T-cell (primary cell): Measurements from ENCODE around the gene PIWIL4. TPM values are rescaled to one million over a fixed set of nuclear protein-coding genes. Genes with fewer than 3 reads are reported as not detected.

Experiments
- ATAC-seq, 4 experiments: fragments of 200-7000 bp in 3 of 4; fragments of 150-1000 bp in 1 of 4; cut with Tn5 transposase; replicated peaks in 1 of 4; 1 replicate in 3 of 4; 2 replicates in 1 of 4; pipeline ENCODE4 v1.10.0; 2021; ENCODE audit warnings: moderate library complexity in 3 of 4, mild to moderate bottlenecking in 2 of 4, moderate number of reproducible peaks in 1 of 4
- CTCF ChIA-PET, 2 donors: fragments of 300-600 bp; sonication (Branson Sonifier 250); formaldehyde crosslinking; loops; one replicate each; lab custom pipeline; 2022; ENCODE audit warnings: antibody characterized with exemption in 2 of 2; lab: Charles Lee
- POLR2A ChIA-PET, 2 donors: fragments of 300-600 bp; sonication (Branson Sonifier 250); formaldehyde crosslinking; loops; one replicate each; lab custom pipeline; 2022; ENCODE audit warnings: antibody characterized with exemption in 2 of 2; lab: Charles Lee
- DNase-seq, 35 experiments: peaks; one replicate each; pipeline versions ENCODE4 v3.0.0 to v3.0.0-alpha.2; 2013 to 2023
- H3K27ac ChIP-seq: one replicate; pipeline ENCODE4 v1.5.1; 2013; ENCODE audit warnings: low read length
- H3K27me3 ChIP-seq, 2 experiments: replicated peaks in 1 of 2; 1 replicate in 1 of 2; 2 replicates in 1 of 2; pipeline versions ENCODE4 v1.6.1 to v1.7.0; 2013; ENCODE audit warnings: low read length in 1 of 2, mixed read lengths in 1 of 2; ENCODE audit not compliant: control insufficient read depth in 2 of 2, insufficient read depth in 2 of 2; ENCODE audit errors: extremely low read depth in 1 of 2
- H3K36me3 ChIP-seq, 2 donors: 1 replicate in 1 of 2; 2 replicates in 1 of 2; pipeline versions ENCODE4 v1.6.1 to v1.7.0; 2013; ENCODE audit warnings: low read length in 1 of 2; ENCODE audit not compliant: control insufficient read depth in 2 of 2, insufficient read depth in 1 of 2; ENCODE audit errors: extremely low read depth in 1 of 2
- H3K4me1 ChIP-seq, 2 experiments: 1 replicate in 1 of 2; 2 replicates in 1 of 2; pipeline versions ENCODE4 v1.6.1 to v1.7.0; 2013; ENCODE audit warnings: low read length in 2 of 2, mixed read lengths in 1 of 2; ENCODE audit not compliant: insufficient read depth in 2 of 2, control insufficient read depth in 1 of 2; ENCODE audit errors: extremely low read depth in 1 of 2
- H3K4me3 ChIP-seq, 2 donors: 1 replicate in 1 of 2; 2 replicates in 1 of 2; pipeline versions ENCODE4 v1.5.1 to v1.7.0; 2013; ENCODE audit warnings: mild to moderate bottlenecking in 2 of 2, low read length in 1 of 2, moderate library complexity in 1 of 2; ENCODE audit not compliant: control insufficient read depth in 1 of 2; ENCODE audit errors: extremely low read depth in 1 of 2
- H3K9me3 ChIP-seq: 2 replicates; pipeline ENCODE4 v1.7.0; 2013
- H3K27ac Mint-ChIP-seq, 2 donors: one replicate each; pipeline ENCODE4 v1.8.0; 2020 to 2021; ENCODE audit warnings: mild to moderate bottlenecking in 2 of 2, mixed read lengths in 2 of 2
- H3K27me3 Mint-ChIP-seq, 2 donors: one replicate each; pipeline ENCODE4 v1.8.0; 2021 to 2022; ENCODE audit warnings: mixed read lengths in 2 of 2
- H3K36me3 Mint-ChIP-seq: one replicate; pipeline ENCODE4 v1.8.0; 2021; ENCODE audit warnings: mixed read lengths
- H3K4me1 Mint-ChIP-seq, 3 donors: one replicate each; pipeline ENCODE4 v1.8.0; 2020 to 2022; ENCODE audit warnings: mixed read lengths in 3 of 3, mild to moderate bottlenecking in 1 of 3
- H3K4me3 Mint-ChIP-seq, 3 donors: one replicate each; pipeline ENCODE4 v1.8.0; 2020 to 2022; ENCODE audit warnings: mild to moderate bottlenecking in 3 of 3, mixed read lengths in 3 of 3, moderate library complexity in 3 of 3
- H3K9me3 Mint-ChIP-seq, 3 donors: one replicate each; pipeline ENCODE4 v1.8.0; 2020 to 2022; ENCODE audit warnings: mixed read lengths in 3 of 3
- WGBS: methylation state at CpG from one replicate; pipeline ENCODE4 v1.1.5; 2013; ENCODE audit warnings: missing lambda C conversion rate; ENCODE audit not compliant: insufficient coverage; 5-methylcytosine and 5-hydroxymethylcytosine counted together
- total RNA-seq, 35 experiments: library from RNA in 6 of 35; stranded (reverse) in 6 of 35; fragments of 120-200 nt in 1 of 35; gene quantifications; one replicate each; pipeline versions ENCODE4 v1.2.1 to v1.2.4 and lab custom pipeline; 2013 to 2026

PIWIL4 gene
- total RNA-seq, 5 donors from 2014 or later (not counting 1 experiment from before 2014, with no cell fraction given): 0.82 to 2.7 (median 2.0) TPM

DNA sequence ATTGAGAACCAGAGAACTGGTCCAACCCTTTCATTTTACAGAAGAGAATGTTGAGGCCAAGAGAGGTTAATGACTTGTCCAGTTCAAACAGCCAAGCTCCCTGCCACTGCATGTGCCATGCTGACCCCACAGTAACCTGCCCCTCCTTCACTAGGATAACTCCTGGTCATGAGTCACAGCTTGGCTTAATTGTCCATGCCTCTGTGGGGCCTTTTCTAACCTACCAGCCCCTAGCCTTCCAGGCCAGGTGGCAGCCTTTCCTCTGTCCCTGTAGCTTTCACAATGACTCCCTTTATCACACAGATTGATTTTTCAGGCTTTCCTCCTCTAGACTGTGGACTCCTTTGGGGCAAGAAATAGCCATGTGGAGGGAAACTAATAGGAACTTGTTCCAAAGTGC is 97.2 kb downstream of the PIWIL4 start:
- Histone ChIP-seq H3K4me3 (no peak overlapping the region), H3K4me1 (no peaks in the 10 kb centered on the region), H3K27ac (no peak overlapping the region), H3K9me3 (no peaks in the 10 kb centered on the region), H3K27me3 (no peaks in the 10 kb centered on the region), H3K36me3 (no peaks in the 10 kb centered on the region)
- ATAC-seq: no peak
- H3K4me3 Mint-ChIP-seq: no peak overlapping the region
- ChIA-PET POLR2A (no interaction called here), CTCF (no interaction called here)
- H3K27me3 Mint-ChIP-seq: peaks cover 10 to 16% of the 10 kb centered on the region in 2 donors
- H3K36me3 Mint-ChIP-seq: no peaks in the 10 kb centered on the region
- no peak overlapping the region for H3K27ac Mint-ChIP-seq
- DNase-seq: no peak
- H3K4me1 Mint-ChIP-seq: peaks cover 0 to 8% (median 0%) of the 10 kb centered on the region in 3 donors
- no peaks in the 10 kb centered on the region for H3K9me3 Mint-ChIP-seq

DNA sequence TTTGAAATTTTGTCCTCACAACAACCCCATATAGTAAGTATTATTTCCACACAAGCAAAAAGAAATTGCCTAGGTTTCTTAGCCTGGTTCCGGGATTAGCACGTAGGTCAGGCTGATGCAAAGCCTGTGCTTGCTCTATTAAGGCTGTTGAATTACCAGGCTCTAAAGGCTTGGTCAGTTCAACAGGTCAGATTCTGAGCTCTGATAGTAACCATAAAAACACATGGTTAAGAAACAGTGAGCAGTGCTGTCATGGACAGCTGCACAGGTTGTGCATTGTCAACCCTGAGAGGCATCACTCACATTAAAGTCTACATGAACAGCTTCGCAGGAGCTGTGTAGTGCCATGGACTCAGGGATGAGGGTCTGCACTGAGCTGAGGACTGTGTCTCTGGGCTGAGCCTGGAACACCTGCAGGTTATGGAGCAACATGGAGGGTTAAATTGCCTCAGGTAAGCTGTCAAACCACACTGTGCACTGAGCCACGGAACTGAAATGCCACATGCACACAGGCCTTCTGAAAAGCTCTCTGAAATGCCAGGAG is 98.0 kb downstream of the PIWIL4 start:
- Mint-ChIP-seq H3K4me3 (no peak overlapping the region), H3K4me1 (peaks cover 0 to 8% (median 0%) of the 10 kb centered on the region in 3 donors), H3K27ac (no peak overlapping the region), H3K9me3 (no peaks in the 10 kb centered on the region), H3K36me3 (no peaks in the 10 kb centered on the region), H3K27me3 (peaks cover 10 to 16% of the 10 kb centered on the region in 2 donors)
- DNase-seq (no peak), ATAC-seq (no peak)
- ChIA-PET CTCF (no interaction called here), POLR2A (no interaction called here)
- no peak overlapping the region for H3K27ac ChIP-seq
- no peak overlapping the region for H3K4me3 ChIP-seq
- H3K4me1 ChIP-seq: no peaks in the 10 kb centered on the region
- WGBS: 87% methylated on average over 4 of the region's 4 CpGs
- H3K27me3 ChIP-seq: no peaks in the 10 kb centered on the region
- no peaks in the 10 kb centered on the region for H3K9me3 ChIP-seq
- H3K36me3 ChIP-seq: no peaks in the 10 kb centered on the region

DNA sequence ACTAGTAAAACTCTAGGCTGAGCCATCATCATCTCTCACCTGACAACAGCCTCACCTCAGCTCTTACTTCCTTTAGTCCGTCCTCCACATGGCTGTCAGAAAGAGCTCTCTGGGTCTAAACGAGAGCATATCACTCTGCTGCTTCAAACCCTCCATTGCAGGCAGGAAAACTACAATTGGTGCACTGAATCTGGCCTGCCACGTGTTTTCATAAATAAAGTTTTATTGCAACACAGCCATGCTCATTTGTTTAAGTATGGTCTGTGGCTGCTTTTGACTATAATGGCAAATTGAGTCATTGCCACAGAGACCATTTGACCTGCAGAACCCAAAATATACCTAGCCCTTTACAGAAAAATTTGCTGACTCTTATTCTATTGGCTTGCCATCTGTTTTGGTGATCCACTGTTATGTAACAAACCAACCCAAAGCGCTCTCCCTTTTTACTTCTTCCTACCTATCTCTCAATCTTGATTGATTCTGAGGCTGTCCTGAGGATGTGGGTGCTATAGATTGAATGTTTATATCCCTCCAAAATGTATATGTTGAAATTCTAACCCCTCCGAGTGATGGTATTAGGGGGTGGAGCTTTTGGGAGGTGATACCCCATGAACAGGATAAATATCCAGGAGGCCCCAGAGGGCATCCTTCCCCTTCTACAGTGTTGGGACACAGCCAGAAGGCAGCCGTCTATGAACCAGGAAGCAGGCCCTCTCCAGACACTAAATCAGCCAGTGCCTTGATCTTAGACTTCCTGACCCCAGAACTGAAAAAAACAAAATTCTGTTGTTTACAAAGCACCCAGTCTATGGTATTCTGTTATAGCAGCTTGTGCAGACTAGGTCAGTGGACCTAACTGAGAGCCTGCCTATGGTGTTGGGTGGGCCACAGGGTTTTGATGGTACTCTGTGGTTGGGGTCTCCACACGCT is 99.9 kb downstream of the PIWIL4 start:
- Histone ChIP-seq H3K4me3 (no peak overlapping the region), H3K36me3 (no peaks in the 10 kb centered on the region), H3K4me1 (no peaks in the 10 kb centered on the region), H3K9me3 (no peaks in the 10 kb centered on the region), H3K27me3 (peaks cover 0 to 7% of the 10 kb centered on the region in 2 experiments), H3K27ac (no peak overlapping the region)
- Mint-ChIP-seq H3K36me3 (no peaks in the 10 kb centered on the region), H3K4me3 (no peak overlapping the region), H3K27ac (no peak overlapping the region), H3K27me3 (peaks cover 6 to 10% of the 10 kb centered on the region in 2 donors), H3K4me1 (no peaks in the 10 kb centered on the region), H3K9me3 (no peaks in the 10 kb centered on the region)
- ATAC-seq (no peak), DNase-seq (no peak)
- ChIA-PET CTCF (no interaction called here), POLR2A (no interaction called here)
- 50% methylated on average over 1 of the region's 7 CpGs for WGBS

DNA sequence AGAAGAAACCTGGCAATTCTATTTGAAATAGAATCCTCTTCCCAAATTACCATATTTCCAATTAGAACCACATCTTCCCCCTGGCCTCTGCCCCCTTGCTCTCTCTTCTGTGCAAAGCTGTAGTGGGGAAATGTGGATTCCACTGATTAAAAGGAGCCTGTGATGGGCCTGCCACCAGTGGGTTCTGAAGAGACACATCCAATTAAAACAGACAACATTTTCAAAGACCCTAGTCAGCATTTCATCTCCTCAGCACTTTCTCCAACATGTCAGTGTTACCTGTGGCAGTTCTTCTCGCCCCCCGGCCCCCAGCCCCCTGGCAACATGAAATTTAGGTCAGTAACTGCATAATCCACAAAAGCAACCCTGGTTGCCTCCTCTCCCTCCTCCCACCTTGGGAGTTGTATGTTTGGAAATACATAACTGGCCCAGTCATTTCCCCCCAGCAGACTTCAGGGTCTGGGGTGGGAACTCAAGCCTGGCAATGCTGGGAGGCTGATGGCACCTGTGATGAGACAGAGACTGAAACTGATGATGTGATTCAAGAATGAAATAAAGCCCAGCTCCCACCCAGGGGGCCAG is 101.1 kb downstream of the PIWIL4 start:
- Mint-ChIP-seq H3K9me3 (no peaks in the 10 kb centered on the region), H3K36me3 (no peaks in the 10 kb centered on the region), H3K4me3 (no peak overlapping the region), H3K27ac (no peak overlapping the region), H3K27me3 (peaks cover 6 to 10% of the 10 kb centered on the region in 2 donors), H3K4me1 (no peaks in the 10 kb centered on the region)
- Histone ChIP-seq H3K27me3 (peaks cover 0 to 14% of the 10 kb centered on the region in 2 experiments), H3K4me3 (no peak overlapping the region), H3K4me1 (no peaks in the 10 kb centered on the region), H3K27ac (no peak overlapping the region), H3K36me3 (no peaks in the 10 kb centered on the region), H3K9me3 (no peaks in the 10 kb centered on the region)
- CTCF ChIA-PET: no interaction called here
- no peak for DNase-seq
- ATAC-seq: no peak
- WGBS: no CpG with 5 or more reads among the region's 2 CpGs
- POLR2A ChIA-PET: interaction anchor here in 1 of 2 donors (0.7 kb wide), 1 partner anchor 217 kb away, joined by 4 read pairs; no protein-coding TSS in a partner anchor

- DNase-seq: no peak
- Histone ChIP-seq H3K9me3 (no peaks in the 10 kb centered on the region), H3K27ac (no peak overlapping the region), H3K27me3 (peaks cover 0 to 14% of the 10 kb centered on the region in 2 experiments), H3K4me1 (no peaks in the 10 kb centered on the region), H3K4me3 (no peak overlapping the region), H3K36me3 (no peaks in the 10 kb centered on the region)
- Mint-ChIP-seq H3K4me3 (no peak overlapping the region), H3K9me3 (no peaks in the 10 kb centered on the region), H3K4me1 (no peaks in the 10 kb centered on the region), H3K27ac (no peak overlapping the region), H3K27me3 (peaks cover 6 to 10% of the 10 kb centered on the region in 2 donors), H3K36me3 (no peaks in the 10 kb centered on the region)
- no peak for ATAC-seq
- ChIA-PET POLR2A (interaction anchor here in 1 of 2 donors (0.7 kb wide), 1 partner anchor 217 kb away, joined by 4 read pairs; no protein-coding TSS in a partner anchor), CTCF (no interaction called here)
- WGBS: 100% methylated on average over 1 of the region's 4 CpGs
Measured at GRCh38 chr11:94669023-94669422, 101.9 kb downstream of the PIWIL4 start.
